GM21528 (cell line): ENCODE data around the gene ZNF300.
"Not testable (repeated sequence)": the region's sequence is repeated elsewhere in the genome, so short reads cannot be mapped to it uniquely, and the experiment has no call there.

Experiments
- ATAC-seq: cut with Tn5 transposase; IDR thresholded peaks from one replicate; pipeline ENCODE4 v1.9.1; 2021; ENCODE audit warnings: mild to moderate bottlenecking, moderate library complexity; ENCODE audit not compliant: unreplicated experiment, low FRiP score

ZNF300 gene

DNA sequence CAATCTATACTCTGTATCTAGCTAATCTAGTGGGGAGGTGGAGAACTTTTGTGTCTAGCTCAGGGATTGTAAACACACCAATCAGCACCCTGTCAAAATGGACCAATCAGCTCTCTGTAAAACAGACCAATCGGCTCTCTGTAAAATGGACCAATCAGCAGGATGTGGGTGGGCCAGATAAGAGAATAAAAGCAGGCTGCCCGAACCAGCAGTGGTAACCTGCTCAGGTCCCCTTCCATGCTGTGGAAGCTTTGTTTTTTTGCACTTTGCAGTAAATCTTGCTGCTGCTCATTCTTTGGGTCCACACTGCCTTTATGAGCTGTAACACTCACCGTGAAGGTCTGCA, 58.5 kb downstream of the ZNF300 start, which contains the start of gene IRGM:
TSS of gene IRGM (plus strand) at position 214 of the 346 bp plus-strand sequence. CDS start 1,603 bp downstream, outside the sequence.
- ATAC-seq = not testable (repeated sequence)

DNA sequence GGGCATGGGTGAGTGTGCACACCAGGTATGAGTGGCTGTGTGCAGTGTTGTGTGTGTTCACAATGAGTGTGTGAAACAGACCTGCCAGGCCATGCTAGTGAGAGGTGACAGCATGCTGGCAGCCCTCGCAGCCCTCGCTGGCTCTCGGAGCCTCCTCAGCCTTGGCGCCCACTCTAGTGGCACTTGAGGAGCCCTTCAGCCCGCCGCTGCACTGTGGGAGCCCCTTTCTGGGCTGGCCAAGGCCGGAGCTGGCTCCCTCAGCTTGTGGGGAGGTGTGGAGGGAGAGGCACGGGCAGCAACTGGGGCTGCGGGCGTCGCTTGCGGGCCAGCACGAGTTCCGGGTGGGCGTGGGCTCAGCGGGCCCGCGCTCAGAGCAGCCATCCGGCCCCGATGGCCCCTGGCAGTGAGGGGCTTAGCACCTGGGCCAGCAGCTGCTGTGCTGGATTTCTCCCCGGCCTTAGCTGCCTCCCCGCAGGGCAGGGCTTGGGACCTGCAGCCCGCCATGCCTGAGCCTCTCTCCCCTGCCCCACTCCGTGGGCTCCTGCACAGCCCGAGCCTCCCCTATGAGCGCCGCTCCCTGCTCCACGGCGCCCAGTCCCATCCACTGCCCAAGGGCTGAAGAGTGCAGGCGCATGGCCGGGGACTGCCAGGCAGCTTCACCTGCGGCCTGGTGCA, 59.5 kb downstream of the ZNF300 start:
- not testable (repeated sequence) for ATAC-seq
